ENCODE measurements around the gene MACROH2A1. TPM values are rescaled to one million over a fixed set of nuclear protein-coding genes. Genes with fewer than 3 reads are reported as not detected.

MACROH2A1 gene
- polyA plus RNA-seq, 1 experiment = 129 TPM

- no peak for DNase-seq (ENCODE audit: low read depth, low spot score)
- Histone ChIP-seq H3K27me3 (ENCODE audit: control insufficient read depth, insufficient read depth, low read length) (peaks cover 13% of the 10 kb centered on the region), H3K4me3 (ENCODE audit: low read depth, low read length) (no peak overlapping the region), H3K27ac (ENCODE audit: low read depth, low read length) (no peak overlapping the region), H3K9me3 (ENCODE audit: control insufficient read depth, insufficient read depth, low read length) (peaks cover 6% of the 10 kb centered on the region; the same call in 1 of the 2 replicates)
- TF ChIP-seq, protein P1, sequence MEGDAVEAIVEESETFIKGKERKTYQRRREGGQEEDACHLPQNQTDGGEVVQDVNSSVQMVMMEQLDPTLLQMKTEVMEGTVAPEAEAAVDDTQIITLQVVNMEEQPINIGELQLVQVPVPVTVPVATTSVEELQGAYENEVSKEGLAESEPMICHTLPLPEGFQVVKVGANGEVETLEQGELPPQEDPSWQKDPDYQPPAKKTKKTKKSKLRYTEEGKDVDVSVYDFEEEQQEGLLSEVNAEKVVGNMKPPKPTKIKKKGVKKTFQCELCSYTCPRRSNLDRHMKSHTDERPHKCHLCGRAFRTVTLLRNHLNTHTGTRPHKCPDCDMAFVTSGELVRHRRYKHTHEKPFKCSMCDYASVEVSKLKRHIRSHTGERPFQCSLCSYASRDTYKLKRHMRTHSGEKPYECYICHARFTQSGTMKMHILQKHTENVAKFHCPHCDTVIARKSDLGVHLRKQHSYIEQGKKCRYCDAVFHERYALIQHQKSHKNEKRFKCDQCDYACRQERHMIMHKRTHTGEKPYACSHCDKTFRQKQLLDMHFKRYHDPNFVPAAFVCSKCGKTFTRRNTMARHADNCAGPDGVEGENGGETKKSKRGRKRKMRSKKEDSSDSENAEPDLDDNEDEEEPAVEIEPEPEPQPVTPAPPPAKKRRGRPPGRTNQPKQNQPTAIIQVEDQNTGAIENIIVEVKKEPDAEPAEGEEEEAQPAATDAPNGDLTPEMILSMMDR (IDR thresholded peaks at IDR 0.05; ENCODE audit: low read depth, low read length) = no peak
- ChIA-PET POLR2A (no interaction called here), CTCF (interaction anchor here (1.6 kb wide), 1 partner anchor 13 kb away, joined by 7 read pairs; no protein-coding TSS in a partner anchor)
These were observed 44.3 kb upstream of the MACROH2A1 start for GRCh38 chr5:135443161-135443960.

- Histone ChIP-seq H3K27ac (ENCODE audit: low read depth, low read length) (no peak overlapping the region), H3K27me3 (ENCODE audit: control insufficient read depth, insufficient read depth, low read length) (peaks cover 7% of the 10 kb centered on the region), H3K4me3 (ENCODE audit: low read depth, low read length) (no peak overlapping the region), H3K9me3 (ENCODE audit: control insufficient read depth, insufficient read depth, low read length) (peaks cover 6% of the 10 kb centered on the region; the same call in 1 of the 2 replicates)
- no peak for DNase-seq (ENCODE audit: low read depth, low spot score)
- CTCF ChIA-PET = interaction anchor here (9.5 kb wide), 1 partner anchor 17 kb away, joined by 77 read pairs; no protein-coding TSS in a partner anchor
- TF ChIP-seq, protein P1 (IDR thresholded peaks at IDR 0.05; ENCODE audit: low read depth, low read length) = no peak
- POLR2A ChIA-PET = no interaction called here
These were observed 43.6 kb upstream of the MACROH2A1 start for GRCh38 chr5:135442431-135443160.

DNA sequence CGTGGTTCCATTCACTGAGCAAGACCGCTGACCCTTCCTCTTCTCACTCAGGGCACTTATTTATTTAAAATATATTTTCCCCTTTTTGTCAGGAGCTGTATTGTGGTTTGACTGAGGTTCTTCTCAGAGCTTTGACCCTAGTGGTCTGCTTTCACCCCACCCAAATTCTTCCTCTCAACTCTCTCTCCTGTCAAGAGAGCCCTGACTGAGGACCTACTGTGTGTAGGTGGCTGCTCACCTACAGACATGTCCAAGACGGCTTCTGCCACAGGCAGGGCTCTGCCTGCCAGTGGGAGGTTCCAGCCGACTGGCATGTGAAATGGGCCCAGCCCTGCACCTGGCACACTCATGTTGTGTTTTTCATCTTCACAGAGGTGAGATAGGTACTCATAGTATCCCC, 42.9 kb upstream of the MACROH2A1 start:
- TF ChIP-seq, protein P1 (IDR thresholded peaks at IDR 0.05; ENCODE audit: low read depth, low read length) = no peak
- Histone ChIP-seq H3K4me3 (ENCODE audit: low read depth, low read length) (no peak overlapping the region), H3K27me3 (ENCODE audit: control insufficient read depth, insufficient read depth, low read length) (peaks cover 4% of the 10 kb centered on the region), H3K27ac (ENCODE audit: low read depth, low read length) (no peak overlapping the region), H3K9me3 (ENCODE audit: control insufficient read depth, insufficient read depth, low read length) (peaks cover 3% of the 10 kb centered on the region; the same call in 1 of the 2 replicates)
- DNase-seq (ENCODE audit: low read depth, low spot score) = no peak
- CTCF ChIA-PET = interaction anchor here (1.7 to 9.5 kb wide), 2 partner anchors 17 to 124 kb away, joined by 6 to 77 read pairs; no protein-coding TSS in a partner anchor
- POLR2A ChIA-PET = no interaction called here

DNA sequence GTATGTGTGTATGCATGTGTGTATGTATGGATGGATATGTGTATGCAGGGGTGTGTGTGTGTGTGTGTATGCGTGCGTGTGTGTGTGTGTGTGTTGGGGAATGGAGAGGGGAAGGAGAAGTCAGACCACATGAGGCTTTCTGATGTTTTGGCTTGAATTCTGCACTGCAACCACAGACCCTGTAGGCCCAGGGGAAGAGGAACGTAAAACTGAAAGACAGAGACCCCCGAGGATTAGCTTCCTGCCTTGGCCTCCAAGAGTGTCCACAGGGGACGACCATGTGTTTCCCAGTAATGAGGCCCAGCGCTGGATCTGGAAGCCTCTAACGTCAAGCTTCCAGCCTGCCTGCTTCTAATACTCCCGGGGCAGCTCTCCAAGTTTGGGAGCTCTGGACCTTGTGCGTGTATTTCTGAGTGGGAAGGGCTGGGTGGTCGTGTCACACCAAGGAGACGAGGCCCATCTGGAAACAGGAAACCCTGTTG, 42.4 kb upstream of the MACROH2A1 start:
- TF ChIP-seq, protein P1 (IDR thresholded peaks at IDR 0.05; ENCODE audit: low read depth, low read length) = no peak
- CTCF ChIA-PET = interaction anchor here (0.6 to 9.5 kb wide), 5 partner anchors 14 to 125 kb away, joined by 3 to 77 read pairs (median 6); no protein-coding TSS in a partner anchor
- no peak for DNase-seq (ENCODE audit: low read depth, low spot score)
- no peak overlapping the region for H3K27ac ChIP-seq (ENCODE audit: low read depth, low read length)
- H3K4me3 ChIP-seq (ENCODE audit: low read depth, low read length) = no peak overlapping the region
- H3K27me3 ChIP-seq (ENCODE audit: control insufficient read depth, insufficient read depth, low read length) = peaks cover 2% of the 10 kb centered on the region
- POLR2A ChIA-PET = no interaction called here
- H3K9me3 ChIP-seq (ENCODE audit: control insufficient read depth, insufficient read depth, low read length) = no peaks in the 10 kb centered on the region

Measured in AG04450 (cell line).